Chondrocyte (in vitro differentiated cells): ENCODE results near the gene AFF1. TPM values are rescaled to one million over a fixed set of nuclear protein-coding genes. Genes with fewer than 3 reads are reported as not detected.

Experiments
- DNase-seq: peaks from one replicate; pipeline ENCODE4 v3.0.0; 2021; ENCODE audit warnings: mixed read lengths, low spot score
- H3K27ac Mint-ChIP-seq: one replicate; pipeline ENCODE4 v1.8.0; 2021; ENCODE audit warnings: mild to moderate bottlenecking, moderate library complexity, mixed read lengths; ENCODE audit not compliant: unreplicated experiment
- H3K27me3 Mint-ChIP-seq: 2 replicates; pipeline ENCODE4 v1.8.0; 2021; ENCODE audit warnings: low read depth, mixed read lengths
- H3K36me3 Mint-ChIP-seq: 2 replicates; pipeline ENCODE4 v1.8.0; 2021; ENCODE audit warnings: low read depth, mixed read lengths
- H3K4me1 Mint-ChIP-seq: 2 replicates; pipeline ENCODE4 v1.8.0; 2021; ENCODE audit warnings: low read depth, mild to moderate bottlenecking, mixed read lengths
- H3K4me3 Mint-ChIP-seq: one replicate; pipeline ENCODE4 v1.8.0; 2021; ENCODE audit warnings: mild to moderate bottlenecking, moderate library complexity, mixed read lengths; ENCODE audit not compliant: unreplicated experiment
- H3K9me3 Mint-ChIP-seq: 2 replicates; pipeline ENCODE4 v1.8.0; 2021; ENCODE audit warnings: low read depth, mixed read lengths
- CTCF ChIP-seq: fragments of 200-600 bp; sonication (generic); IDR thresholded peaks from 2 replicates; pipeline ENCODE4 v1.5.0; 2021; ENCODE audit warnings: antibody characterized with exemption, mild to moderate bottlenecking, moderate library complexity
- total RNA-seq: library from RNA; stranded (reverse); gene quantifications from 3 replicates; pipeline ENCODE4 v1.2.1, GENCODE V29; 2021

The AFF1 gene
- total RNA-seq, 1 donor from 2014 or later = 25.9 TPM

DNA sequence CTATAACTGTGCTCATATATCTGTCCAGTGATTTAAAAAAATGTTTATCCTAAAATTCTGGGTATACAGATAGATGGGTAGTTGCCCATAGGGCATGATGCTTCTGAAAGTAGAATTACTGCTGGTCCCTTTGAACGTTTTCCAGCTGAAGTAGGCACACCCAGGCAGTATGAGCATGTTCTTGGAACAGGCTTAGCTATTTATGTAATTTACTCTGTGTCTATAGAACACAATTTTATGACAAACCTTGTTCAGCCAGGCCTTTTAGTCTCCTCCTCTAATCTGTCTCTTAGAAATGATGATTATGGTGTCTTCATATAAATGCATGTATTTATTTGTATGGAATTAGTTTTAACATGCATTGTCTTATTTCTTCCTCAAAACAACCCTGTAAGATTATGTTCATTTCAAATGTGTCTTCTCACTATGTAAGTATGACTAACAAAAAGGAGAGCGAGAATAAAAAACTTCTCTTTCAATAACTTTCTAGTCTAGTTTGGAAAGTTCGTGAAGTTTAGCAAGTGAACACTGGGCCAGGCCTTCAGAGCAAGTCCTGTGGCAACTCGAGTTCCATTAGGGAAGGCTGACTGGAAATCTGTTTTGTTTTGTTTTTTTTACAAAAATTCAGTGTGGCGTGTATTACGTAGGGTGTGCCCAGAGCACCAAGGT is 142.0 kb downstream of the AFF1 start:
- no peak overlapping the region for H3K27ac Mint-ChIP-seq
- DNase-seq = no peak
- no peaks in the 10 kb centered on the region for H3K27me3 Mint-ChIP-seq
- no peaks in the 10 kb centered on the region for H3K9me3 Mint-ChIP-seq
- no peaks in the 10 kb centered on the region for H3K36me3 Mint-ChIP-seq
- H3K4me1 Mint-ChIP-seq = peaks cover 74% of the 10 kb centered on the region
- TF ChIP-seq CTCF = no peak
- no peak overlapping the region for H3K4me3 Mint-ChIP-seq

DNA sequence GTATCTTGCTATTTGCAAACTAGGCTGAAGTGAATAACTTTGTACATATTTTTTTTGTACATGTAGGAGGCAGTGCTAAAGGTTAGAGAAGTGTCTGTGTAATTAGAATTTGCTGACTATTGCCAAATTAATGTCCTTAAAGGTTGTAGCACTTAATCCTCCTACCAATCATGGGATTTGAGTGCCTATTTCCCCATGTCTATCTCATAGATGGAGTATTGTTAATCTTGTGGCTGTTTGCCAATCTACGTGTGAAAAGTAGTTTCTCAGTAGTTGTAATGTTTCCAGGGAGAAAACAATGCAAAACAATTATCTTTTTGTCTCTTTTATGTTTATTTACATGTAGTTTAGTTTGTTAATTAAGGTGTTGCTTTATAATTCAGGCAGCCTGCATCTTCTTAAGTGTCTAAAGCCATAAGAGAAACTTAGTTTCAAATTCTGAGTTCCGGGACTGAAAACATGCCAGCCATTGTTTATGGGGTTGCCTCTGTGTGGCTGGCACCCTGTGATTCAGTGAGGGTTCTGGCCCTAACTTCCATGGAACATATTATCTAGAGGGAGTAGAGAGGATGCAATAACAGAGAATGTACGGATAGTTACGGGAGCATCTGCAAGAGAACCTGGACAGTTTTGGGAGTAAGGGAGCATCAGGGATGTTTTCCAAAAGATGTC is 143.2 kb downstream of the AFF1 start:
- no peak for DNase-seq
- no peak overlapping the region for H3K4me3 Mint-ChIP-seq
- peak overlapping the region; percentile 76 for H3K27ac Mint-ChIP-seq
- H3K36me3 Mint-ChIP-seq = no peaks in the 10 kb centered on the region
- H3K9me3 Mint-ChIP-seq = no peaks in the 10 kb centered on the region
- TF ChIP-seq CTCF = no peak
- H3K4me1 Mint-ChIP-seq = peaks cover 78% of the 10 kb centered on the region
- H3K27me3 Mint-ChIP-seq = no peaks in the 10 kb centered on the region

- no peak for DNase-seq
- Mint-ChIP-seq H3K4me1 (peaks cover 73% of the 10 kb centered on the region), H3K27ac (peak overlapping the region; percentile 87)
These were observed 144.2 kb downstream of the AFF1 start for GRCh38 chr4:87078987-87079486.

DNA sequence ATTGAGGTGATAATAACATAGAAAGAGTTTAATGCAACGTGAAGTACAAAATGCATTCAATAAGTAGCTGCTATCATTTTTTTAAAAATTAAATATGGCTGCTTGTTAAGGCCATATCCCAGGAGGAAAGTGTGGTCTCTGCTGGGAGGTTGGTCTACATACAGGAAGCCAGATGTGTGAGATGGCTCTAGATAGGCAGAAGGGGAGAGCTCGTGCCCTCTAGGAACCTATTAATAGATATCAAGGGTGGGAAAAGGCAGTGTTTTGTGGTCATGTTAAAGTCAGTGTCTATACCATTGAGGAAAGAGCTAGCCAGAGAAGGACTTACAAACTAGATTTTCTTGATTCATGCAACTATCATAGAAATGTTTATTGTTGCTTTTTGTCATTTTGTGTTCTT is 145.2 kb downstream of the AFF1 start:
- Mint-ChIP-seq H3K4me3 (no peak overlapping the region), H3K27ac (peak overlapping the region; percentile 81), H3K4me1 (peaks cover 72% of the 10 kb centered on the region), H3K27me3 (no peaks in the 10 kb centered on the region), H3K9me3 (no peaks in the 10 kb centered on the region), H3K36me3 (peaks cover 4% of the 10 kb centered on the region)
- TF ChIP-seq CTCF = no peak
- DNase-seq = no peak

More at GRCh38 chr4:87078987-87079486, 144.2 kb downstream of the AFF1 start:
- Mint-ChIP-seq H3K4me3 (peak overlapping the region; percentile 35), H3K27me3 (no peaks in the 10 kb centered on the region), H3K36me3 (no peaks in the 10 kb centered on the region), H3K9me3 (no peaks in the 10 kb centered on the region)
- no peak for TF ChIP-seq CTCF

- DNase-seq = no peak
- H3K4me1 Mint-ChIP-seq = peaks cover 70% of the 10 kb centered on the region
- no peaks in the 10 kb centered on the region for H3K9me3 Mint-ChIP-seq
- peaks cover 4% of the 10 kb centered on the region for H3K36me3 Mint-ChIP-seq
- no peak for TF ChIP-seq CTCF
- H3K4me3 Mint-ChIP-seq = no peak overlapping the region
- H3K27me3 Mint-ChIP-seq = no peaks in the 10 kb centered on the region
- H3K27ac Mint-ChIP-seq = peak overlapping the region; percentile 81
These were observed 145.7 kb downstream of the AFF1 start for GRCh38 chr4:87080462-87080861.
